Measurements from ENCODE around the gene RNF213.

RNF213 gene

DNA sequence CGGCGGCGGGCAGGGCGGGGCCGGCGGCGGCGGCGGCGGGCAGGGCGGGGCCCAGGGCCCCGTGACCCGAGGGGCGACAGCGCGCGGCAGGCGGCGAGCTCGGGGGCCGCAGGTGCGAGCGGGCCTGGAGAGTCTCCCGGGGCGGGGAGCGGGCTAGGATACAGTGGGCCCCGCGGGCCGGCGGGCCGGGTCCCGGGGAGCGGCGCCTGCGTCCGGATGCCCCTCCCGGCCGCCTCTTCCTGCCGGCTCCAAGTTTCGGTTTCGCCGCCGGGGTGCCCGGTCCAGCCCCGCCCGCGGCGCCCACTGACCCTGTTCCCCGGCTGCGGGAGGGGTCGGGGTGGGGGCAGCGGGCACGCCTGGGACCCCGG is at the start of gene RNF213:
TSS of gene RNF213 (plus strand) at position 62 of the 368 bp plus-strand sequence. CDS start 2,830 bp downstream, outside the sequence.
- DNase-seq (ENCODE audit: low read depth): no peak
- TF ChIP-seq, protein P1, sequence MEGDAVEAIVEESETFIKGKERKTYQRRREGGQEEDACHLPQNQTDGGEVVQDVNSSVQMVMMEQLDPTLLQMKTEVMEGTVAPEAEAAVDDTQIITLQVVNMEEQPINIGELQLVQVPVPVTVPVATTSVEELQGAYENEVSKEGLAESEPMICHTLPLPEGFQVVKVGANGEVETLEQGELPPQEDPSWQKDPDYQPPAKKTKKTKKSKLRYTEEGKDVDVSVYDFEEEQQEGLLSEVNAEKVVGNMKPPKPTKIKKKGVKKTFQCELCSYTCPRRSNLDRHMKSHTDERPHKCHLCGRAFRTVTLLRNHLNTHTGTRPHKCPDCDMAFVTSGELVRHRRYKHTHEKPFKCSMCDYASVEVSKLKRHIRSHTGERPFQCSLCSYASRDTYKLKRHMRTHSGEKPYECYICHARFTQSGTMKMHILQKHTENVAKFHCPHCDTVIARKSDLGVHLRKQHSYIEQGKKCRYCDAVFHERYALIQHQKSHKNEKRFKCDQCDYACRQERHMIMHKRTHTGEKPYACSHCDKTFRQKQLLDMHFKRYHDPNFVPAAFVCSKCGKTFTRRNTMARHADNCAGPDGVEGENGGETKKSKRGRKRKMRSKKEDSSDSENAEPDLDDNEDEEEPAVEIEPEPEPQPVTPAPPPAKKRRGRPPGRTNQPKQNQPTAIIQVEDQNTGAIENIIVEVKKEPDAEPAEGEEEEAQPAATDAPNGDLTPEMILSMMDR (conservative IDR thresholded peaks at IDR 0.05; ENCODE audit: low read depth, low read length): no peak
- peak within 1 kb of the TSS; percentile 59 for H3K4me3 ChIP-seq (ENCODE audit: low read length)

DNA sequence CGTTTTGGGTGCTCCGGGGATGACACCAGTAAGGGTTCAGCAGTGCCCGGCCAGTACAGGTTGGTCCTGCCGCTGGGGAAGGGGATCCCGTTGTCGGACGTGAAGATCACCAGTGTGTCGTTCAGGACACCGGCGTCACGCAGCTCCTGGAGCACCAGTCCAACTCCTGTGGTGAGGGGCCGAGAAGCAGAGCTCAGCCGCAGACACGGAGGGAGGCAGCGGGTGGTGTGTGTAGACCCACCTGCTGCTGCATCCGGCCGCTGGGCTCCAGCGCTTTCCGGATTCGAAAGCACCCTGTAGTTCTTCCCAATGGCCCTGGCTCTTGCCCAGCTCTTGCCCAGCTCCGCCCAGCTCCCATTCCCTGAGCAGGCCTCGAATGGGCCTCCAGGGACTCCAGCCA is 48.5 kb upstream of the RNF213 start:
- DNase-seq (ENCODE audit: low read depth): no peak
- TF ChIP-seq, protein P1 (conservative IDR thresholded peaks at IDR 0.05; ENCODE audit: low read depth, low read length): no peak
- no peak overlapping the region for H3K4me3 ChIP-seq (ENCODE audit: low read length)

DNA sequence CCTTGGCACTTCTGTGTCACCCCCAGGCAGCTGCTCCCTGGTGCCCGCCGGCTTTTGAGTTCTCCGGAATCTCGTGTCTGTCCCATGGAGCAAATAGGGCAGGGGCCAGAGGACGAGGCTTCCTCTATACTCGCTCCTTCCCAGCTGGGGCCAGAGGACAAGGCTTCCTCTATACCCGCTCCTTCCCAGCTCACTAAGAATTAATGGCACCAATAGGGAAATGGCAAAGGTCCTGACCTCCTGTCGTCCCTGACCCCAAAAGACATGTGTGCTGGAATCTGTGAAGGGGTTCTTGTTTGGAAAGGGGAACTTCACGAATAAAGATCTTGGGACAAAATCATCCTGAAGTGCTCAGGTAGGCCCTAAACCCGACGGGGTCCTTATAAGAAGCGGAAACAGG is 48.1 kb upstream of the RNF213 start:
- no peak overlapping the region for H3K4me3 ChIP-seq (ENCODE audit: low read length)
- TF ChIP-seq, protein P1 (conservative IDR thresholded peaks at IDR 0.05; ENCODE audit: low read depth, low read length): no peak
- DNase-seq (ENCODE audit: low read depth): no peak

DNA sequence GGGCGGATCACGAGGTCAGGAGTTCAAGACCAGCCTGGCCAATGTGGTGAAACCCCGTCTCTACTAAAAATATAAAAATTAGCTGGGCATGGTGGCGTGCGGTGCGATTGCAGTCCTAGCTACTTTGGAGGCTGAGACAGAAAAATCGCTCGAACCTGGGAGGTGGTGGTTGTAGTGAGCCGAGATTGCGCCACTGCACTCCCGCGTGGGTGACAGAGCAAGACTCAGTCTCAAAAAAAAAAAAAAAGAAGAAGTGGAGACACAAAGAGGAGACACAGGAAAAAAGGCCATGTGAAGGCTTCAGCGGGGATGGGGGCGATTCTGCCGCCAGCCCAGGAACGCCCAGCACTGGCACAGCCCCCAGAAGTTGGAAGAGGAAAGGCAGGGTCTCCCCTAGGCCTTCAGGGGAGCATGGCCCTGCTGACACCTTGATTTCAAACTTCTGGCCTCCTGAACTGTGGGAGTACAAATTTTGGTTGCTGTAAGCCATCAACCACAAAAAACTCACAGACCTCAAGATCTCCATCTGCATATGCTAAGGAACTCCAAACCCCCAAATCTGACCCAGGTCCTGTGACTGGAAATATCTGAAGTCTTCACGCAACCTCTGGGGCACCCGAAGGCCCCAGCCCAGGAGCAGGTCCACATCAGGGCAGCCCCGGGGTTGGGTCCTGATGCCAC is 47.5 kb upstream of the RNF213 start:
- no peak for DNase-seq (ENCODE audit: low read depth)
- TF ChIP-seq, protein P1 (conservative IDR thresholded peaks at IDR 0.05; ENCODE audit: low read depth, low read length): no peak
- no peak overlapping the region for H3K4me3 ChIP-seq (ENCODE audit: low read length)

DNA sequence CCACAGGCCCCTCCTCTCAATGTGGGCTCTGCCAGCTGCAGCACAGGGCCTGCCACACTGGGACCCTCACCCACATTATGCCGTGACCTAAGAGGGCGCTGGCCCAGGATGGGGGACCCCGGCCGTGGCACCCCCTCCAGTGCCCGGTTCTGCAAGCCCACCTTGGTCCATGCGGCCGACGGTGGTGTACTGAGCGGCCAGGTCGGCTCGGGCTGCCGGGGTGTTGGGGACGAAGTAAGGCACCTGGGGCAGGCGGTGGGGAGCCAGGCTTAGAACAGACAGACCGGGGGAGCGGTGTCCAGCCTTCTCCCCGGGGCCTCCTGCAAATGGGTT is 47.0 kb upstream of the RNF213 start:
- no peak for DNase-seq (ENCODE audit: low read depth)
- H3K4me3 ChIP-seq (ENCODE audit: low read length): no peak overlapping the region
- TF ChIP-seq, protein P1 (conservative IDR thresholded peaks at IDR 0.05; ENCODE audit: low read depth, low read length): no peak

DNA sequence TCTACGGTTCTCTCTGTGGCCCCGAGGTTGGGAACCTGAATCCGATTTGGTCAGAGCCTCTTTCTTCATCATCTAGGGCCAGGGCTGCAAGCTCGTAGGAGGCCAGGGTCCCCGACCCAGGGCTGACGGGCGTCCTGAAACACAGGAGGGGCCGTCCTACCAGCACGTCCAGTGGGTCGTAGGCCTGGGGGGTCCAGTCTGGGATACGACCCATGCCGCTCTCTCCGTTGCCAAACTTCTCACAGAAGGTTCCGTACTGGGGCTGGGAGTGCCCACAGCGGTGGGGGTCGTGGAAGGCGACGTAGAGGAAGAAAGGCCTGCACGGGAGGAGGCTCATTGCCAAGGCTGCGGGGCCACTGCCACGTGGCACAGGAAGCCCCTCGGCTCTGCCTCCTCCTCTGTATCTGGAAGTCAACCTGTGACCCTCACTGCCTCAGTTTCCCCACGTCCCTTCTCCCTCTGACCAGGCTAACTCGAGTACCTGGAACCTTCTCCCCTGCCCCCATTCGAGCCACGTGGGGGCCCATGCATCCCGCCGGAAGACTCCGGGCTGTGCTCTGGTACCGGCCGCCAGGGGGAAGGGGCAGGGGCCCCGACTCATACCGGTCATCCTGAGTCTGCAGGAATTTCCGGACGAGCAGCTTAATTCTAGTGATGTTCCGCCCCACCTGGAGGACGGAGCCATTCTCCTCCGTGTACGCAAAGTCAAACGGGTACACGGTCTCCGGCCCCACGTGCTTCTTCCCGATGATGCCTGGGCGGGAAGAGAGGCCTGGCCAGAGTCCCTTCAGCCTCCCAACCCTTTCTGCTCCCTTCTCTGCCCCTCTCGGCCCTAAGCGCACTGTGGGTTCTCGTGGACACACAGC is 46.4 kb upstream of the RNF213 start:
- TF ChIP-seq, protein P1 (conservative IDR thresholded peaks at IDR 0.05; ENCODE audit: low read depth, low read length): no peak
- no peak for DNase-seq (ENCODE audit: low read depth)
- H3K4me3 ChIP-seq (ENCODE audit: low read length): no peak overlapping the region

DNA sequence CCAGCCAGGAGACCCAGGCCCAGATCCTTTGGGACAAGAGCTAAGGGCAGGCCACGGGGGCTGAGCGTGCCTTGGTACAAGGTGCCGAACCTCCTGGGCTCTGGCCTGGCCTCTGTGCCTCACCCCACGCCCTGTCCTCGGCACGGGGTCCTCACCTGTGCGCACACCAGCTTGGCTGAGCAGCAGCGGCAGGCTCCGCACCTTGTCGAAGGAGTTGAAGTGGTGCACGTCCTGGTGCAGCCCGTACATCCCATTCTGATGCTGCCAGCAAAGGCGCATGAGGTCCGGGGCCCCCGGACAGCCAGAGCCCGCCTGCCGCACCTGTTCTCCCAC is 45.8 kb upstream of the RNF213 start:
- TF ChIP-seq, protein P1 (conservative IDR thresholded peaks at IDR 0.05; ENCODE audit: low read depth, low read length): no peak
- H3K4me3 ChIP-seq (ENCODE audit: low read length): no peak overlapping the region

More for the DNA sequence above, 45.8 kb upstream of the RNF213 start:
- DNase-seq (ENCODE audit: low read depth): no peak
